Fibroblast of lung (primary cell): ENCODE data around the gene POGZ.

Experiments used
- EZH2 ChIP-seq: IDR thresholded peaks from 2 replicates; pipeline ENCODE4 v1.5.1; 2012; ENCODE audit warnings: low read length, control low read depth, mild to moderate bottlenecking; ENCODE audit errors: missing control alignments
- TF ChIP-seq, protein P1 (sequence below), 2 donors: IDR thresholded peaks in 1 of 2; conservative IDR thresholded peaks in 1 of 2; 1 replicate in 1 of 2; 2 replicates in 1 of 2; pipeline ENCODE4 v1.5.1; 2011 to 2012; ENCODE audit warnings: low read length in 2 of 2, control low read depth in 1 of 2, inconsistent platforms in 1 of 2, low read depth in 1 of 2, mild to moderate bottlenecking in 1 of 2

DNA sequence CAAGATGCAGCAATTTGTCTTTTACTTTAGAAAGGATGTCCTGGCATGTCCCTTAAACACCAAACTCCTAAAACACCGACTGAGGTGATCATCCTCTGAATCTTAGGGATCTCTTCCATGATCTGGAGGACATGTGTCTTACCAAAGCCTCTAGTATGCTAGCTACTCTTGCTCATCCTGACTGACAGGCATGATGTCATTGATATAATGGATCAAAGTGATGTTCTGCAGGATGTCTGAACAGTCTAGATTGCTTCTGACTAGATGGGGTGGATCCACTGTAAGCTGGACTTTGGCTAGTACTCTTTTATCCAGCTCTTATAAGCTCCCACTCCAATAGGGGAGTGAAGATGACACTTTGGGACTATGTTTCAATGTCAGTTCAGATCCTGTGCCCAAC is 40.6 kb upstream of the POGZ start:
- TF ChIP-seq, protein P1, sequence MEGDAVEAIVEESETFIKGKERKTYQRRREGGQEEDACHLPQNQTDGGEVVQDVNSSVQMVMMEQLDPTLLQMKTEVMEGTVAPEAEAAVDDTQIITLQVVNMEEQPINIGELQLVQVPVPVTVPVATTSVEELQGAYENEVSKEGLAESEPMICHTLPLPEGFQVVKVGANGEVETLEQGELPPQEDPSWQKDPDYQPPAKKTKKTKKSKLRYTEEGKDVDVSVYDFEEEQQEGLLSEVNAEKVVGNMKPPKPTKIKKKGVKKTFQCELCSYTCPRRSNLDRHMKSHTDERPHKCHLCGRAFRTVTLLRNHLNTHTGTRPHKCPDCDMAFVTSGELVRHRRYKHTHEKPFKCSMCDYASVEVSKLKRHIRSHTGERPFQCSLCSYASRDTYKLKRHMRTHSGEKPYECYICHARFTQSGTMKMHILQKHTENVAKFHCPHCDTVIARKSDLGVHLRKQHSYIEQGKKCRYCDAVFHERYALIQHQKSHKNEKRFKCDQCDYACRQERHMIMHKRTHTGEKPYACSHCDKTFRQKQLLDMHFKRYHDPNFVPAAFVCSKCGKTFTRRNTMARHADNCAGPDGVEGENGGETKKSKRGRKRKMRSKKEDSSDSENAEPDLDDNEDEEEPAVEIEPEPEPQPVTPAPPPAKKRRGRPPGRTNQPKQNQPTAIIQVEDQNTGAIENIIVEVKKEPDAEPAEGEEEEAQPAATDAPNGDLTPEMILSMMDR (conservative IDR thresholded peaks at IDR 0.05 in 1 of 2, IDR thresholded peaks at IDR 0.05 in 1 of 2; ENCODE audit: low read depth in 1 of 2, low read length in 2 of 2): no peak
- TF ChIP-seq EZH2: no peak
